Endothelial cell of umbilical vein (primary cell): Measurements from ENCODE around the gene KRT33B. TPM values are rescaled to one million over a fixed set of nuclear protein-coding genes. Genes with fewer than 3 reads are reported as not detected.

ENCODE experiments used
- BruUV-seq: library from RNA; stranded (reverse); fragments of 400-500 nt; replicated peaks from 2 replicates; lab custom pipeline; 2021; lab: Mats Ljungman, UMichigan
- CTCF ChIA-PET: fragments of 300-600, 350-600 bp; sonication (Branson Sonifier 250); formaldehyde crosslinking; loops from one replicate; lab custom pipeline; 2021; ENCODE audit warnings: antibody characterized with exemption, inconsistent platforms; lab: Charles Lee
- POLR2A ChIA-PET: fragments of 300-600, 350-600 bp; sonication (Branson Sonifier 250); formaldehyde crosslinking; loops from one replicate; lab custom pipeline; 2021; ENCODE audit warnings: antibody characterized with exemption, inconsistent platforms; lab: Charles Lee
- DNase-seq: peaks from one replicate; pipeline ENCODE4 v3.0.0-alpha.2; 2011; ENCODE audit warnings: low read depth, low spot score
- FAIRE-seq: peaks from 2 replicates; lab custom pipeline; 2011; peaks lifted over from hg19 to GRCh38; lab: Jason Lieb, UNC
- H2AFZ ChIP-seq: 2 replicates; pipeline ENCODE4 v1.6.0; 2012; ENCODE audit warnings: low read depth, low read length, control low read depth, inconsistent platforms
- H3K27ac ChIP-seq: 2 replicates; pipeline ENCODE4 v1.5.1; 2011; ENCODE audit warnings: low read depth, mild to moderate bottlenecking, control low read depth, low read length, moderate library complexity; ENCODE audit not compliant: insufficient read depth
- H3K27me3 ChIP-seq, 2 experiments: 2 replicates each; pipeline versions ENCODE4 v1.6.0 to v1.6.1; 2011; ENCODE audit warnings: low read length in 2 of 2, mixed read lengths in 1 of 2; ENCODE audit not compliant: control insufficient read depth in 2 of 2, insufficient read depth in 2 of 2
- H3K36me3 ChIP-seq, 2 experiments: 2 replicates in 1 of 2; 3 replicates in 1 of 2; pipeline ENCODE4 v1.5.1; 2011; ENCODE audit warnings: low read length in 2 of 2, mild to moderate bottlenecking in 1 of 2, moderate library complexity in 1 of 2; ENCODE audit not compliant: control insufficient read depth in 2 of 2, insufficient read depth in 2 of 2; ENCODE audit errors: extremely low read depth in 1 of 2
- H3K4me1 ChIP-seq: 3 replicates; pipeline ENCODE4 v1.5.1; 2011; ENCODE audit warnings: mild to moderate bottlenecking, low read length; ENCODE audit not compliant: control insufficient read depth, insufficient read depth; ENCODE audit errors: extremely low read depth
- H3K4me2 ChIP-seq: 2 replicates; pipeline ENCODE4 v1.6.1; 2011; ENCODE audit warnings: low read length, control low read depth, mixed read lengths; ENCODE audit not compliant: insufficient read depth
- H3K4me3 ChIP-seq, 3 experiments: fragments of 200-600 bp in 1 of 3; sonication (generic), shearing (Covaris generic) in 1 of 3; replicated peaks in 1 of 3; 2 replicates each; pipeline ENCODE4 v1.5.1; 2011 to 2016; ENCODE audit warnings: control low read depth in 3 of 3, low read length in 3 of 3, mild to moderate bottlenecking in 2 of 3, inconsistent platforms in 1 of 3, low read depth in 1 of 3, moderate library complexity in 1 of 3; ENCODE audit not compliant: insufficient read depth in 1 of 3
- H3K79me2 ChIP-seq: 2 replicates; pipeline ENCODE4 v1.6.0; 2012; ENCODE audit warnings: low read length, inconsistent platforms; ENCODE audit not compliant: control insufficient read depth, insufficient read depth
- H3K9ac ChIP-seq: replicated peaks from 2 replicates; pipeline ENCODE3; 2011; ENCODE audit warnings: low read length, control low read depth; ENCODE audit not compliant: insufficient read depth; ENCODE audit errors: extremely low read depth
- H3K9me1 ChIP-seq: replicated peaks from 3 replicates; pipeline ENCODE4 v1.6.0; 2011; ENCODE audit warnings: mild to moderate bottlenecking, low read length; ENCODE audit not compliant: control insufficient read depth, insufficient read depth; ENCODE audit errors: extremely low read depth
- H3K9me3 ChIP-seq: replicated peaks from 2 replicates; pipeline ENCODE4 v1.5.1; 2012; ENCODE audit warnings: low read length, inconsistent platforms; ENCODE audit not compliant: control insufficient read depth, insufficient read depth
- H4K20me1 ChIP-seq: replicated peaks from 2 replicates; pipeline ENCODE3; 2011; ENCODE audit warnings: mild to moderate bottlenecking, low read length; ENCODE audit not compliant: control insufficient read depth, insufficient read depth; ENCODE audit errors: extremely low read depth
- EZH2 ChIP-seq: IDR thresholded peaks from 2 replicates; pipeline ENCODE4 v1.6.1; 2012; ENCODE audit warnings: borderline replicate concordance, low read depth, mild to moderate bottlenecking, moderate library complexity, low read length, inconsistent platforms; ENCODE audit not compliant: severe bottlenecking
- FOS ChIP-seq: IDR thresholded peaks from 2 replicates; pipeline ENCODE4 v1.6.1; 2011; ENCODE audit warnings: mild to moderate bottlenecking, low read length, moderate library complexity, borderline replicate concordance; ENCODE audit not compliant: insufficient read depth
- GATA2 ChIP-seq: IDR thresholded peaks from 2 replicates; pipeline ENCODE4 v1.7.0; 2011; ENCODE audit warnings: low read depth, mild to moderate bottlenecking, moderate library complexity, mixed read lengths, low read length; ENCODE audit not compliant: insufficient read length, insufficient read depth
- JUN ChIP-seq: IDR thresholded peaks from 2 replicates; pipeline ENCODE4 v1.6.1; 2011; ENCODE audit warnings: borderline replicate concordance, low read depth; ENCODE audit not compliant: insufficient read length, insufficient read depth
- MAX ChIP-seq: IDR thresholded peaks from 2 replicates; pipeline ENCODE4 v1.6.1; 2011; ENCODE audit not compliant: insufficient read depth, insufficient read length
- MYC ChIP-seq: IDR thresholded peaks from one replicate; pipeline ENCODE4 v1.6.1; 2011; ENCODE audit warnings: mild to moderate bottlenecking, low read depth, low read length
- POLR2A ChIP-seq: IDR thresholded peaks from 2 replicates; pipeline ENCODE4 v1.6.1; 2012; ENCODE audit warnings: low read depth, mild to moderate bottlenecking, control low read depth, low read length
- POLR2AphosphoS5 ChIP-seq: IDR thresholded peaks from 2 replicates; pipeline ENCODE4 v1.6.1; 2012; ENCODE audit warnings: low read depth, mild to moderate bottlenecking, control low read depth, low read length, moderate library complexity; ENCODE audit not compliant: insufficient read depth
- dilution Hi-C: fragments of 300-500 bp; cut with MboI; formaldehyde crosslinking; loops from one replicate; pipeline ENCODE4 v1.15.0; 2019; ENCODE audit warnings: low sequenced_read_pairs; ENCODE audit not compliant: extremely low pct_ligation_motif_present
- intact Hi-C: fragments of 100-400 bp; cut with micrococcal nuclease; formaldehyde crosslinking; loops from one replicate; pipeline ENCODE4 v1.10.0; 2022
- polyA plus RNA-seq, 4 experiments: library from polyadenylated mRNA; depleted of rRNA in 3 of 4; stranded (reverse) in 3 of 4; unstranded in 1 of 4; fragments of >200 nt; gene quantifications; 2 replicates each; pipeline versions ENCODE4 v1.2.1 to v1.2.3, GENCODE V29; 2011 to 2012; ENCODE audit warnings: missing spikeins in 1 of 4
- total RNA-seq: library from RNA; stranded (reverse); gene quantifications from 2 replicates; pipeline ENCODE4 v1.2.3, GENCODE V29; 2021
- TF ChIP-seq, protein P1 (sequence below), 2 donors: IDR thresholded peaks; 1 replicate in 1 of 2; 2 replicates in 1 of 2; pipeline ENCODE4 v1.5.1; 2011; ENCODE audit warnings: low read length in 2 of 2, mild to moderate bottlenecking in 2 of 2, moderate library complexity in 2 of 2, control low read depth in 1 of 2, inconsistent platforms in 1 of 2, low read depth in 1 of 2; ENCODE audit not compliant: insufficient read depth in 1 of 2; ENCODE audit errors: extremely low read depth in 1 of 2

Gene KRT33B
- total and polyA plus RNA-seq, 2 donors (not counting 3 experiments of a cell fraction or from before 2014, with no cell fraction given), result not detected

GRCh38 chr17:41390411-41390938 lies 20.9 kb upstream of the KRT33B start:
- Histone ChIP-seq H3K27ac (no peak overlapping the region), H3K36me3 (no peaks in the 10 kb centered on the region), H3K4me3 (no peak overlapping the region), H3K79me2 (no peaks in the 10 kb centered on the region), H4K20me1 (no peaks in the 10 kb centered on the region), H3K4me2 (no peak overlapping the region), H3K27me3 (peaks cover 5 to 19% of the 10 kb centered on the region in 2 experiments), H3K9me3 (no peaks in the 10 kb centered on the region), H3K9me1 (no peaks in the 10 kb centered on the region), H3K4me1 (no peaks in the 10 kb centered on the region), H2AFZ (no peak overlapping the region), H3K9ac (no peak overlapping the region)
- POLR2A ChIA-PET, result no interaction called here
- no TSS peak for BruUV-seq
- DNase-seq (no peak), FAIRE-seq (no peak)
- CTCF ChIA-PET, result interaction anchor here (0.7 to 1.9 kb wide), 4 partner anchors 10 to 158 kb away, joined by 3 to 5 read pairs (median 4); no protein-coding TSS in a partner anchor
- intact Hi-C loops (no loop called here), dilution Hi-C loops (no loop called here)
- no peak for TF ChIP-seq GATA2
- no peak for TF ChIP-seq MAX
- no peak for TF ChIP-seq EZH2
- no peak for TF ChIP-seq FOS
- TF ChIP-seq POLR2AphosphoS5, result no peak
- no peak for TF ChIP-seq POLR2A
- TF ChIP-seq JUN, result no peak
- TF ChIP-seq, protein P1, sequence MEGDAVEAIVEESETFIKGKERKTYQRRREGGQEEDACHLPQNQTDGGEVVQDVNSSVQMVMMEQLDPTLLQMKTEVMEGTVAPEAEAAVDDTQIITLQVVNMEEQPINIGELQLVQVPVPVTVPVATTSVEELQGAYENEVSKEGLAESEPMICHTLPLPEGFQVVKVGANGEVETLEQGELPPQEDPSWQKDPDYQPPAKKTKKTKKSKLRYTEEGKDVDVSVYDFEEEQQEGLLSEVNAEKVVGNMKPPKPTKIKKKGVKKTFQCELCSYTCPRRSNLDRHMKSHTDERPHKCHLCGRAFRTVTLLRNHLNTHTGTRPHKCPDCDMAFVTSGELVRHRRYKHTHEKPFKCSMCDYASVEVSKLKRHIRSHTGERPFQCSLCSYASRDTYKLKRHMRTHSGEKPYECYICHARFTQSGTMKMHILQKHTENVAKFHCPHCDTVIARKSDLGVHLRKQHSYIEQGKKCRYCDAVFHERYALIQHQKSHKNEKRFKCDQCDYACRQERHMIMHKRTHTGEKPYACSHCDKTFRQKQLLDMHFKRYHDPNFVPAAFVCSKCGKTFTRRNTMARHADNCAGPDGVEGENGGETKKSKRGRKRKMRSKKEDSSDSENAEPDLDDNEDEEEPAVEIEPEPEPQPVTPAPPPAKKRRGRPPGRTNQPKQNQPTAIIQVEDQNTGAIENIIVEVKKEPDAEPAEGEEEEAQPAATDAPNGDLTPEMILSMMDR (IDR thresholded peaks at IDR 0.05; ENCODE audit: extremely low read depth in 1 of 2, insufficient read depth in 1 of 2, low read depth in 1 of 2, low read length in 2 of 2), result no peak
- no peak for TF ChIP-seq MYC
